ENCODE measurements around the gene GJC1.

GRCh38 chr17:44758414-44759085 is 71.5 kb downstream of the GJC1 start, which contains the start of gene ADAM11:
- TF ChIP-seq CTCF (conservative IDR thresholded peaks at IDR 0.05 in 1 of 2, IDR thresholded peaks at IDR 0.05 in 1 of 2; ENCODE audit: low read depth in 1 of 2, low read length in 2 of 2) (no peak), EZH2 (IDR thresholded peaks at IDR 0.05; ENCODE audit: low read length, missing control alignments) (no peak)
